Left renal pelvis (tissue), 4 donors: Measurements from ENCODE around the gene TAF4. TPM values are rescaled to one million over a fixed set of nuclear protein-coding genes. Genes with fewer than 3 reads are reported as not detected.

Source experiments
- DNase-seq, 4 donors: peaks; one replicate each; pipeline ENCODE4 v3.0.0-alpha.2; 2013; ENCODE audit warnings: low read depth in 4 of 4, low spot score in 3 of 4
- polyA plus RNA-seq, 4 donors: library from polyadenylated mRNA; unstranded; fragments of 120-200 nt; gene quantifications; one replicate each; pipeline ENCODE4 v1.2.1, GENCODE V29; 2013; ENCODE audit not compliant: insufficient read length in 4 of 4

The TAF4 gene
- polyA plus RNA-seq, 4 donors, result 13.3 to 21.9 (median 17.7) TPM

DNA sequence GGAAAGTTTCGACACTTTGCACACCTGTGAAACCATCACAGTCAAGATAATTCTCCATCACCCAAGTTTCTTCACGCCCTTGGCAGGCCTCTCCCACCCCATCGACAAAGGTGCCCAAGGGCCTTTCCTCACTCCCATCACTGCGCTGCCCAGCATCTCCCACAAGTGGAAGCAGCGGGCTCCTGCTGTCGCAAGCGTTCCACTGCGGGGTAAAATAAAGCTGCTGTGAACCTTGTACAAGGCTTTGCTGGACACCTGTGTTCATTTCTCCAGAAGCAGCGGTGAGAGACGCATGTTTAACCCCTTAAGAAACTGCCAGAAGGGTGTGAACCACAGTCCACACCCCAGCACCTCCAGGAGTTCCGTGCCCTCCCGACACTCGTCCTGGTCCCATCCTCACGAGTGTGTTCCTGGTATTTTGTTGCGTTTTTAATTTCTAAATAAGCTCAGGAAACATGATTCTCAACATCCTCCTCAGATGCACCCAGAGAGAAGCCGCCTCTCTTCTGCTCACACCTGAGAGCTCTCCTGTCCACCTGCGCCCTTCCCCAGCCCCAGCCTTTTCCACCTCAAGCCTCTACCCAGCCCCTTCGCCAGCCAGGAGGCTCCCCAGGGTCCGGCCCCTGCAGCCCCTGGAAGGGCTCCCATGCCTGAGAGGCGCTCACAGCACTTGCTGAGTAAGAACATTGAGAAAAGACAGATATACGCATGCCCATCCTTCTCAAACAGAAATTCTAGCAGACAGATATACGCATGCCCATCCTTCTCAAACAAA, 97.5 kb downstream of the TAF4 start:
- no peak for DNase-seq

- no peak for DNase-seq
Measured at GRCh38 chr20:61967300-61967699, 98.4 kb downstream of the TAF4 start.

DNA sequence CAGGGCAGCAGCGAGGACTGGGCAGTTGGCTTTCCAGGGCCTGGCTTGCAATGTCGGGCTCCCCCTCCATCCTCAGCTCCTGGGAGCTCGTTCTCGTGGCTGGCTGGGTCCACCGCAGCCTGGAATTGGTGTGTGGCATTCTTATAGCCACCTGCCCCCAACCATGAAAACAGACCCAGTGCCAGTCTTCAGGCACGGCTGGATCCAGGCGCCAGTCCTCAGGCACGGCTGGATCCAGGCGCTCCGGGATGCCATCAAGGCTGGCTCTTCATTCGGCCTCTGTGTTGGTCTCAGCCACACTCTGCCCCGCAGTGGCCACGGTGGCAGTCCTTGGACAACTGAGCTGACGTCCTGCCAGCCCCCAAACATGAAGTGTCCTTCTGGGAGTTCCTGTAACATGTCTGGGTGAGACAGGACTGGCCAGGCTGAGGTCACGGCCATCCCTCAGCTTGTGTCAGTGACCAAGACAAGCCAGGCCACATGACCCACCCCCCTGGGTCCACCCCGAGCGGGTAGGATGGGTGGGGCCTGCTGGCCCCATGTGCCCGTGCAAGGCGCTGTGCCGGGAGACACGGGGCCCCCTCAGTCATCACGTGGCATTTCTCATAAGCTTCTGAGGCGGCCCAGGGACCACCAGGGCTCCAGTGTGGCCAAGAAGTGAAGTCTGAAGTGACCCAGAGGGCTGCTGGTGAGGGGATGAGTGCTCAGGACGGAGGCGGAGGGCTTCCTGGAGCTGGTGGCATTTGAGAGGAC, 99.0 kb downstream of the TAF4 start:
- no peak for DNase-seq

- no peak for DNase-seq
Measured at GRCh38 chr20:61965606-61966491, 99.8 kb downstream of the TAF4 start.

- DNase-seq, result no peak
Measured at GRCh38 chr20:61964675-61965605, 100.7 kb downstream of the TAF4 start.

- DNase-seq, result no peak
Measured at GRCh38 chr20:61963885-61964674, 101.6 kb downstream of the TAF4 start.

DNA sequence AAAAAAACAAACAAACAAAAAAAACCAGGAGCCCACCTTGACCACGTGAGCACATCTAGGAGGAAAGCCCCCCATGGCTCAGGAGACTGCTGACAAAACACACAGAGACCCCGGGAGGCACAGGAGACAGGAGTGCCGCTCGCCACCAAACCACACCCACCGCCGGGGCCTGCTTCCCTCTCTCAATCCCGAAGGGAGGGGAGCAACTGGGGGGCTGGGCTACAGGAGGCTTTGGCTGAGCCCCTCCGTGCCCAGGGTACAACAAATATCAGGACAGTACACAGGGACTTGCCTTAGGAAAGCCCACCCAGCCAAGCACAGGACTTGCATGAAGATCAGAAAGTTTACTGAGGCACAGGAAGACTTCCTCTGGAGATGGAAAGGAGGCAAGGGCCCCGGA, 102.5 kb downstream of the TAF4 start:
- no peak for DNase-seq

GRCh38 chr20:61960836-61961235, 104.8 kb downstream of the TAF4 start:
- DNase-seq, result no peak

DNA sequence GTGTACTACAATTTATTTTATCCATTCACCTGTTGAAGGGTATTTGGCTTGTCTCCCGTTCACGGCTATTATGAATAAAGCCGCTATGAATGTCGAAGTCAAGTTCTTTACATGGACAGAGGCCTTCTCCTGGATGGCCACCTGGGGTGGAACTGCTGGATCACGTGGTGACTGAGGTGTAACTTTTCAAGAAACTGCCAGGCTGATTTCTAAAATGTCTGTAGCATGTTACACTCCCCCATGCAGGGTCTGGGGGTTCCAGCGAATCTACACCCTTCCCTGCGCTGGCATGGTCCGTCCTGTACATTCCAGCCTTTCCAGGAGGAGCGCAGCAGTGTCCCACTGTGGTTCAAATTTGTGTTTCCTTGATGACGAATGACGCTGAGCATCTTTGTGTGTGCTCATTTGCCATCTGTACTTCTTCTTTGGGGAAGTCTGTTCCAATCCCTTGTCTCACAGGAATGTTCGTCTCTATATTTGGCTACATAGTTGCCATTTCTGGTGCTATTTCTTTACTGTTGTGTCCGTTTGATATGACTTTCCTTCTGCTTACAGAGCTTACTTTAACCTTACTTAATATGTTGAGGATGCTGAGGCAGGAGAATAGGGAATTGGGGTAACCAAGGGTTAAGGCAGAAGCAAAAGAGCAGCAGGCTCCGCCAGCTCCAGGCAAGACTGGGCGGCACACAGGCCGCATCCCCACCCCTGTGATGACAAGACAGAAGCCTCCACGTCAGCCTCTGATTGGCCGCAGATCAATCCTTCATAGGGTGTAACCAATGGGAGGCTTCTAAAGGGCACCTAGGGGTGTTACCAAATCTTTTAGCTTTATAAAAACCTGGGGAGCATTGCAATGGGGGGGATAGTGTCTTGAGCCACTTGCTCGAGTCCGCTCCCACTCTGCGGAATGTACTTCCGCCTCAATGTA, 106.6 kb downstream of the TAF4 start:
- DNase-seq, result no peak

DNA sequence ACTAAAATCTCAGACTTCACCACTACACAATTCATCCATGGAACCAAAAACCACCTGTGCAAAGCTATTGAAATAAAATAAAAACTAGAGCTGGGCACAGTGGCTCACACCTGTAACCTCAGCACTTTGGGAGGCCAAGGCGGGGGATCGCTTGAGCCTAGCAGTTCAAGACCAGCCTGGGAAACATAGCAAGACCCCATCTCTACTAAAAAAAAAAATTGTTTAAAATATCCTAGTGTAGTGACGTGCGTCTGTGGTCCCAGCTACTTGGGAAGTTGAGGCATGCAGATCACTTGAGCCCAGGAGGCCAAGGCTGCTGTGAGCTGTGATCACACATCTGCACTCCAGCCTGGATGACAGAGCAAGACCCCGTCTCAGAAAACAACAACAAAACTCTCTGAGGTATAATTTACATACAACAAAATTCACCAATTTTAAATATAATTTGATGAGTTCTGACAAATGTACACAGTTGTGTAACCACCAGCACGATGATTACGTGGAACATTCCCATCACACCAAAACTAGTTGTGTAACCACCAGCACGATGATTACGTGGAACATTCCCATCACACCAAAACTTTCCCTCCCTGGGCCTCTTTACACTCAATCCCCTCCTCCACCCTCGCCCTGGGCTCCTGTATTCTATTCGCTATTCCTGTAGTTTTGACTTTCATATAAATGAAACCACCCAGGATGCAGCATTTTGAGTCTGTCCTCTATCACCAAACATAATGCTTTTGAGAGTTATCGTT, 107.5 kb downstream of the TAF4 start:
- DNase-seq, result no peak

DNA sequence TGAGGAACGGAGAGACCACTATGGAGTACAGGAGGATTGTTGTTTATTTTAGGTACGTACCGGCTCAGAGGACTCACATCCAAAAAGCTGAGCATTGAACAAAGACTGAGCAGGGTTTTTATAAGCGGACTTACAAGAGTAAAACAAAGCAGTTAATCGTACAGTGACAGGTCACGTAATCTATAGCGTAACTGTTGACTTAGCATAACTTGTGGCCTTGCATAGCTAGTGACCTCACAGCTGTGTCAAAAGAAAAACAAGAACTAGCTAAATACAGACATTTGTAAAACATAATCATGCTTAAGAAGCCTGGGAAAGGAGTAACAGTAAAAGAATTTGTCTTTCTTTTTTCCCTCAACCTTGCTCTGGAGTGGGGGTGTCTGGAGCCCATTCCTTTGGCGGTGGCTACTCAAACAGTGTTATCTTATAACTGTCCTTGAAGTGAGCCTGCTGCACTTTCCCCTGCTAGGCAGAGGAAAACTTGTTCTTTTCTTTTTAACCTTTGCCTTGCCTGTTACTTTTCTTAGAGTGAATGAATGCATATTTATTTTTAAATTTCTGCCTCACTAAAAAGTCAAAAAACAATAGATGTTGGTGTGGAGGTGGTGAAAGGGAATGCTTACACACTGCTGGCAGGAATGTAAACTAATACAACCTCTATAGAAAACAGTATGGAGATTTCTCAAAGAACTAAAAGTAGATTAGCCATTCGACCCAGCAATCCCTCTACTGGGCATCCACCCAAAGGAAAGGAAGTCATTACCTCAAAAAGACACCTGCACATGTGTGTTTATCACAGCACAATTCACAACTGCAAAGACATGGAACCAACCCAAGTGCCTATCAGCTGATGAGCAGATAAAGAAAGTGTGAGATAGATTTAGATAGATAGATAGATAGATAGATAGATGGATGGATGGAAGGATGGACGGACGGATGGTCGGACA, 109.0 kb downstream of the TAF4 start:
- no peak for DNase-seq

GRCh38 chr20:61955668-61956395, 109.8 kb downstream of the TAF4 start:
- no peak for DNase-seq

DNA sequence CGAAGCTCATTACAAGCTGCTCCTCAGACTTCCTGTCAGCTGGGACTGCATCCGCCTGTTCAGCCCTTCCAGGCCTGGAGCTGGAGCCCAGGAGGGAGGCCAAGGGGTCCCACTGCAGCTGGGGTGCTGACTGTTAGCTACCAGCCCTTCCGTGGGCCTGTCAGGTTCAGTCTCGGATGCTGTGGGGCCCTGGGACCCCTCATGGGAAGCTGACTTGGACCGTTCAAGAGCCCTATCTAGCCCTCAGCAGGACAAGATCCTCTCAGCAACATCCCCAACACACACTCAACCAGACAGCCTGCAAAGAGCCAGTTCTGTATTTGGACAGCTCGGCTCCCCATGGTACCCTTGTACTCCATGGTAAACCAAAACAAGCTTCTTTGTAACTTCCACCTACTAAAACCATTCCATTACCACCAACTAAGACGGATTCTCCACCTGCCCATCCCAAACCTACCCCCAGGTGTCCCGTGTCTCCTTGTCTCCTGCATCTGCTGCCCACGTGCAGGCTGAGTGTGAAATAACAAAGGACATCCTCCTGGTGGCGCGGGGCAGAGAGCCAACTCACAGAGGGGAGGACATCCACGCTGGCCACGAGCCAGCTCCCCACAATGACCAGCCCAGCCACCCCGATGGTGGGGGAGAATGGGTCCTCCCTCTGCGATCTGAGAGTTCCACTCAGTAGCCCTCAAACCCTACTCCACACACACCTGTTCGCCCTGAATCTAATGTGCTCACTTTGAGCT, 111.2 kb downstream of the TAF4 start:
- DNase-seq, result no peak

DNA sequence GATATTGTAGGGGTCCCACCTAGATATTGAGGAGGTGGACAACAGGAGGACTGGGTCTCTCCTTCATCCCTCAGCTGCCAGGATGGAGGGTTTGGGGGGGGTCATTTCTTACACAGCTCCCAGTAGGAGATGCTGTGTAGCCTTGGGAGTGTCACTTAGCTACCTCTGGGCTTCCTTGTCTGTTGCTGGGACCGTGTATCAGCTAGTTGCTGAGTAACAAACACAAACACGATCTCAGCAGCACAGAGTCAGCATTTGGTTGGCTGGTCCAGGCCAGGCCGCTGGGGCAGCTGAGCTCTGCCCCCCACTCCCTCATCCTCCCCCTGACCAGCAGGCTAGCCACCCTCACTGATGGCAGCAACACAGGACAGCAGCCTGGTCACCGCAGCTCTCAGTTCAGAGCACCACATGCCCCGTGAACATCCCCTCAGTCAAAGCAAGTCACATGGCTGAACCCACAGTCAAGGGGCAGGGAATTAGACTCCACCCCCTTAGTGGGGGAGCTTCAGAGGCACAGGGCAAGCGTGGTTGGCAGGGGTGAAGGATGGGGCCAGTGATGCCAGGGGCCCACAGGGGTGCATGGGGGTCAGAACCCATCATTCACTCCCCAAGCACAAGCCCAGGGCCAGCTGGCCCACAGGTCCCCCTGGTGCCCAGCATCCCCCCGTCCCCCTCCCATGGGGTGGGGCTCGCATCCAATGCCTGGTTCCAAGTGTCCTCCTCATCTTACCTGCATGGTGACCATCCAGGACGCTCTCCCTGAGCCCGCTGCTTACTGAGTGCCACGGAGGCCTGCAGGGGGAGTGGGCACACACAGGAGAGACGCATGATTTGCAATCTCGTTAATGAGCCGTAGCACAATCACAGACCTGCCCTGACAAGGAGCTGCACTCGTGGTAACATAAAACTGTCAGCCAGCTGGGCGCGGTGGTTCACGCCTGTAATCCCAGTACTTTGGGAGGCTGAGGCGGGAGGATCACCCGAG, 112.4 kb downstream of the TAF4 start:
- DNase-seq, result no peak
